ENCODE measurements around the gene C1QC. TPM values are rescaled to one million over a fixed set of nuclear protein-coding genes. Genes with fewer than 3 reads are reported as not detected.
A peak's percentile ranks its signal among the peaks of the same experiment; 100 is the strongest.
"Not testable (repeated sequence)": the region's sequence is repeated elsewhere in the genome, so short reads cannot be mapped to it uniquely, and the experiment has no call there.

C1QC gene
- total and polyA plus RNA-seq, 5 experiments from 2014 or later = 1.2 to 1.5 TPM; not detected in 3

DNA sequence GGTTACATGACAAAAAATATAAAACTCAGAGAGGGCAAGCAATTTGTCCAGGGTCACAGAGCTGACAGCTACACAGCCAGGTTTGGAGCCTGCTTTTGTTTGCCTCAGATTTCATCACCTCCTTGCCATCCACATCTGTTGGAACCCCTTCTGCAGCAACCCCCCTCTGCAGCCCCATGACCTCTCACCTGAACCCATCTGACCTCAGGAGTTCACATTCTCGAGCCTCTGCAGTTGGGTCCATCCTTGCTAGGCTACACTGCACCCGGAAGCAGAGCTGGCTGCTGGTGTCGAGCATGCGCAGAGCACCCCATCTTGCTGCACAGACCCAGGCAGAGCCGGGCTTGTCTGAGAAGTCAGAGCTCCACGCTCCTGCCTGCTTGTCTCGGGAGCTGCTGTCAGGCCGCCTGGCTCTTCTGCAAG lies 19.6 kb downstream of the C1QC start:
- no peaks in the 10 kb centered on the region for H3K36me3 Mint-ChIP-seq
- ATAC-seq (no peak), DNase-seq (no peak)
- no peaks in the 10 kb centered on the region for H3K4me1 Mint-ChIP-seq
- POLR2A ChIA-PET = no interaction called here
- peaks cover 14 to 43% (median 23%) of the 10 kb centered on the region in 5 donors for H3K27me3 Mint-ChIP-seq
- H3K4me3 Mint-ChIP-seq = no peak overlapping the region
- H3K27ac Mint-ChIP-seq = no peak overlapping the region
- no peaks in the 10 kb centered on the region for H3K9me3 Mint-ChIP-seq

DNA sequence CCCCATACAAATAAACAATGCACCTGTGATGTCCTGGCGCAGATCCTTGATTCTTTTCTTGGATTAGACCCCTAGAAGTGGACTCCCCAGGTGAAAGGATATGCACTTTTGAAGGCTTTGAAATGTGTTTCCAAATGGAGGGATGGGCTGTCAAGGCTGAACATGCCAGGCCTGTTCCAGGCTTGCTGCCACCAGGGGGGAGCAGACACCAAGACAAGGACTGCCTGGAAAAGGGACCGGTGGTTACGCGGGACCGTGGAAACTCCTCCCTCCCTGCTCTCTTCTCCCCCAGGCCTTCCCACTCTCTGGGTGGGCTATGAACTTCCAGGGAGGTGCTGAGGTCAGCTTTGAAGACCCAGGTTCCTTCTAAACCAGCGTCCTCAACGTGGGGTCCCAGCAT lies 22.3 kb downstream of the C1QC start:
- Mint-ChIP-seq H3K4me3 (no peak overlapping the region), H3K27ac (no peak overlapping the region), H3K9me3 (no peaks in the 10 kb centered on the region), H3K27me3 (peaks cover 13 to 49% (median 25%) of the 10 kb centered on the region in 5 donors), H3K4me1 (no peaks in the 10 kb centered on the region), H3K36me3 (no peaks in the 10 kb centered on the region)
- POLR2A ChIA-PET = no interaction called here
- no peak for DNase-seq
- ATAC-seq = no peak

DNA sequence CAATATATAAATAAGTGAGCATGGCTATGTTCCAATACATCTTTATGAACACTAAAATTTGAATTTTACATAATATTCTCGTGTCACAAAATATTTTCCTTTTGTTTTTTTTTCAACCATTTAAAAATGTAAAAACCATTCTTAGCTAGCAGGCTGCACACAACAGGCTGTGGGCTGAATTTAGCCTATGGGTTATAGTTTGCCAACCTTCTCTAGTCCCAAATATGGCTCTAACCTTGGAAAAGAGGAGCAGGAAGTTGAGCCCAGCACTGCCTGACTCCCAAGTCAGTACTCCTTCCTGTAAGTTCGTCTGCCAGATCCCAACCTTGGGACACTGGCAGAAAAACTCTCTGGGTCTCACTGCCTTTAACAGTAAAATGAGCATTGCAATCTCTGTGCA lies 23.0 kb downstream of the C1QC start:
- Mint-ChIP-seq H3K27ac (no peak overlapping the region), H3K27me3 (peaks cover 13 to 55% (median 27%) of the 10 kb centered on the region in 5 donors), H3K36me3 (no peaks in the 10 kb centered on the region), H3K4me1 (no peaks in the 10 kb centered on the region), H3K9me3 (no peaks in the 10 kb centered on the region), H3K4me3 (no peak overlapping the region)
- DNase-seq = no peak
- no peak for ATAC-seq
- POLR2A ChIA-PET = no interaction called here

DNA sequence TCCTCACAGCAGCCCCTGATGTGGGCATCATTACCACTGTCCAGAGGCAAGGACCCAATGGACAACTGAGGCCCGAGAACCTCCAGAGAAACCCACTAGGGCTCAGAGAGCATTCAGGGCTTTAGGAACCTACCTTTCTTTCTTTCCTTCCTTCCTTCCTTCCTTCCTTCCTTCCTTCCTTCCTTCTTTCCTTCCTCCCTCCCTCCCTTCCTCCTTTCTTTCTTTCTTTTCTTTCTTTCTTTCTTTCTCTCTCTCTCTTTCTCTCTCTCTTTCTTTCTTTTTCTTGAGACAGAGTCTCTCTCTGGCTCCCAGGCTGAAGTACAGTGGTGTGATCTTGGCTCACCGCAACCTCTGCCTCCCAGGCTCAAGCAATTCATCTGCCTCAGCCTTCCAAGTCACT lies 25.4 kb downstream of the C1QC start:
- peak overlapping the region in 1 of 10 donors; percentile 45 for H3K27ac Mint-ChIP-seq
- H3K9me3 Mint-ChIP-seq, H3K36me3 Mint-ChIP-seq, ATAC-seq, H3K4me3 Mint-ChIP-seq, POLR2A ChIA-PET, DNase-seq, H3K4me1 Mint-ChIP-seq: not testable (repeated sequence)
- peaks cover 18 to 63% (median 27%) of the 10 kb centered on the region in 5 donors for H3K27me3 Mint-ChIP-seq

DNA sequence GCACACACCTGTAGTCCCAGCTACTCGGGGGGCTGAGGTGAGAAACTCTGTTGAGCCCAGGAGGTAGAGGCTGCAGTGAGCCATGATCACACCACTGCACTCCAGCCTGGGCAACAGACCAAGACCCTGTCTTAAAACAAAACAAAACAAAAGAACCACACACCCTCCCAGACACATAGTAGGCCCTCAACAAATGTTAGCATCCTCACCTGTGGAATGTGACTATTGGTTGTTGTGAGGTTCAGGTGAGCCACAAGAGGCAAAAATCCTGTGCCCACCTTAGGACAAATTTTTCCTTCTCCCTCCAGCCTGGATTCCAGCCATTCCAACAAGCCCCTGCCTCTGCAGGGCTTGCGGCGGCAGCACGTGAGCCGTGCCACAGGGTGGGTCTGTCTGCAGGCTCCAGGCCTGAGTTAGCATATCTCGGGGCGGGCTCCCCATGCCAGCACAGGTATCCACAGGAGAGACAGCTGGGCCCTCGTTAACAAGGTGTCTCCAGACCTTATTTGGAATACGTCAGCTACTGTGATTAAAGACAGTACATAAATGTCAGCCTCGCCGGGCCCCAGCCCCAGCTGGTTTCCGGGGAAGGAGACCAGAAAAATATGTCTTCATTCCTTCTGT lies 27.0 kb downstream of the C1QC start:
- peaks cover 21 to 65% (median 34%) of the 10 kb centered on the region in 5 donors for H3K27me3 Mint-ChIP-seq
- no peak overlapping the region for H3K27ac Mint-ChIP-seq
- POLR2A ChIA-PET = no interaction called here
- no peak for ATAC-seq
- H3K9me3 Mint-ChIP-seq = no peaks in the 10 kb centered on the region
- no peaks in the 10 kb centered on the region for H3K4me1 Mint-ChIP-seq
- no peaks in the 10 kb centered on the region for H3K36me3 Mint-ChIP-seq
- H3K4me3 Mint-ChIP-seq = no peak overlapping the region
- DNase-seq = no peak

DNA sequence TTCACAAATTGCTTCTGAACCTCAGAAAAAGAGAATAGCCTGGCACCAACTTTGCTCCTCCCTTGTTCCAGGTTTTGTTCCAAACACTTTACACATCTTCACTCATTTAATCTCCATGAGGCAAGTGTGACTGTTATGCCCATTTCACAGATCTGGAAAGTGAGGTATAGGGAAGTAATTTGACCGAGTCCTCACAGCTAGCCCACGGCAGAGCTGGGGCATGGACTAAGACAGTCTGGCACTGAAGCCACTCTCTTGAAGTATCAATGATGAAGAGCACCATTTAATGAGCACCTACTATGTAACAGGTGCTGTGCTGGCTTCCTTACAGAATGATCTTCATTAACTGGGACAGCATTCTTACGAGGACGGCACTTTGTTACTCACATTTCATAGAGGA lies 28.6 kb downstream of the C1QC start:
- Mint-ChIP-seq H3K4me3 (no peak overlapping the region), H3K27me3 (peaks cover 21 to 69% (median 34%) of the 10 kb centered on the region in 5 donors)

DNA sequence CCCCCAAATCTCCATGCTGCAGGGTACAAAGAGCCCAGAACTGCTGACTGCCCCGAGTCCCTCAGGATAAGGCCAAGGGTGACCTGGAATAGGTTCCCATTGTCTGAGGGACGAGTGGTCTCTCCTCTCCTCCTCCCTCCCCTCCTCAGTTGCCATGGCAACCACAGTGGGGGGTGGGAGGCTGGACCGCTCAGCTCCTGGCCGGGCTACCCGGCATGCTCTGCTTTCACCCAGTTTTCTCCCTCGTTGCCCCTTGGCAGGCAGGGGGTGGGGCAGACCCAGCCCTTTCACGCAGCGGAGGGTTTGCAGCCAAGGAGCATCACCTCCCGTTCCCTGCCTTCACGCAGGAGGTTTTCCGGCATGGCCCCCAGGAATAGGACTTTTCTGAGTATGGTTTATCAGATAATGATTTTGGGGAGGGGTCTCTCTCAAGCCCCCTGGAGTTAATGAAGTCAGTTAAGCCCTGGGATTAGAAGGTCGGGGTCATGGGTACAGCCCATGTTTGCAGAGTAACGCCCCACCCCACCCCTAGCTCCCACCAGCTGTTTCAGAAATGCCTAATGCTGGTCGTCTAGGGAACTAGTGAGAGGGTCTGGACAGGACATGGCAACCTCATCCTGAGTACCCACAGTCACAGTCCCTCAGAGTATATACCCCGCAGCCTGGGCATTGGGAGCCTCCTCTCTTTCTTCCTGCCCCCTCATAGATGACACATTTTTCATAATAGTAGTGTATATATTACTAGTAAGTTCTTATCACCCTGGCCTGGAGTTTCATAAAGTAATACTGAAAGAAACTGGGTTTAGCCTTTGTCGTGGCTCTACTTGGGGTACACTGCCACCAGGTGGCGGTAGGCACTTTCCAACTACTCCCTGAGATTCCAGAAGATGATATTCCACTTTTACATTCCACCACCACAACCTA lies 30.3 kb downstream of the C1QC start:
- Mint-ChIP-seq H3K4me1 (no peaks in the 10 kb centered on the region), H3K27me3 (peaks cover 21 to 55% (median 29%) of the 10 kb centered on the region in 5 donors), H3K27ac (no peak overlapping the region), H3K9me3 (no peaks in the 10 kb centered on the region), H3K4me3 (no peak overlapping the region), H3K36me3 (no peaks in the 10 kb centered on the region)
- ATAC-seq (no peak), DNase-seq (no peak)
- POLR2A ChIA-PET = no interaction called here

More for the DNA sequence above, 28.6 kb downstream of the C1QC start:
- DNase-seq = no peak
- H3K4me1 Mint-ChIP-seq = no peaks in the 10 kb centered on the region
- ATAC-seq = no peak
- POLR2A ChIA-PET = no interaction called here
- no peaks in the 10 kb centered on the region for H3K9me3 Mint-ChIP-seq
- no peaks in the 10 kb centered on the region for H3K36me3 Mint-ChIP-seq
- no peak overlapping the region for H3K27ac Mint-ChIP-seq

DNA sequence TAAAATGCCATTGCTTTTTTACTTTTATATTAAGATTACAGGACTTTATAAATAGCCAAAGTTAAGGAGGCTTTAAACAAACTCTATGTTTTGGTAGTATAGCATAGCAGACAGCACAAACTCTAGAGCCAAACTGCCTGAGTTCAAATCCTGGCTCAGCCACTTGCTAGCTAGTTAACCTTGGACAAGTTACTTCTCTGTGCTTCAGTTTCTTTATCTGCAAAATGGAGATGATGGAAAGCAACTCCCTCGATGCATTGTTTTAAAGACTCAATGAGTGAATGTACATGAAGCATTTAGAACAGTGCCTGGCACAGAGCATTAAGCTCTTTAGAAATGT lies 30.9 kb downstream of the C1QC start:
- DNase-seq = no peak
- Mint-ChIP-seq H3K4me1 (no peaks in the 10 kb centered on the region), H3K36me3 (no peaks in the 10 kb centered on the region), H3K4me3 (no peak overlapping the region), H3K27ac (no peak overlapping the region), H3K9me3 (no peaks in the 10 kb centered on the region), H3K27me3 (peaks cover 21 to 49% (median 24%) of the 10 kb centered on the region in 5 donors)
- POLR2A ChIA-PET = no interaction called here
- ATAC-seq = no peak

DNA sequence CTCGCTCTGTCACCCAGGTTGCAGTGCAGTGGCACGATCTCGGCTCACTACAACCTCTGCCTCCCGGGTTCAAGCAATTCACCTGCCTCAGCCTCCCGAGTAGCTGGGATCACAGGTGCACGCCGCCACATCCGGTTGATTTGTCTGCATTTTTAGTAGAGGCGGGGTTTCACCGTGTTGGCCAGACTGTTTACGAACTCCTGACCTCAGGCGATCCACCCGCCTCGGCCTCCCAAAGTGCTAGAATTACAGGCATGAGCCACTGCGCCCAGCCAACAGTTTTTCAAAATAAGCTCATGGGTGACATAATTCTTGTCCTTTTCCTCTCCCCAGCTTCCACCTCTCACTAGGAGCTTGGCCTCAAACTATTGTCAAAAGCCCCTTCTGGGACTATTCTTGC lies 32.7 kb downstream of the C1QC start:
- H3K27me3 Mint-ChIP-seq = peaks cover 12 to 39% (median 24%) of the 10 kb centered on the region in 5 donors
- POLR2A ChIA-PET, H3K4me1 Mint-ChIP-seq, H3K9me3 Mint-ChIP-seq, H3K27ac Mint-ChIP-seq, H3K36me3 Mint-ChIP-seq, ATAC-seq, DNase-seq, H3K4me3 Mint-ChIP-seq: not testable (repeated sequence)

DNA sequence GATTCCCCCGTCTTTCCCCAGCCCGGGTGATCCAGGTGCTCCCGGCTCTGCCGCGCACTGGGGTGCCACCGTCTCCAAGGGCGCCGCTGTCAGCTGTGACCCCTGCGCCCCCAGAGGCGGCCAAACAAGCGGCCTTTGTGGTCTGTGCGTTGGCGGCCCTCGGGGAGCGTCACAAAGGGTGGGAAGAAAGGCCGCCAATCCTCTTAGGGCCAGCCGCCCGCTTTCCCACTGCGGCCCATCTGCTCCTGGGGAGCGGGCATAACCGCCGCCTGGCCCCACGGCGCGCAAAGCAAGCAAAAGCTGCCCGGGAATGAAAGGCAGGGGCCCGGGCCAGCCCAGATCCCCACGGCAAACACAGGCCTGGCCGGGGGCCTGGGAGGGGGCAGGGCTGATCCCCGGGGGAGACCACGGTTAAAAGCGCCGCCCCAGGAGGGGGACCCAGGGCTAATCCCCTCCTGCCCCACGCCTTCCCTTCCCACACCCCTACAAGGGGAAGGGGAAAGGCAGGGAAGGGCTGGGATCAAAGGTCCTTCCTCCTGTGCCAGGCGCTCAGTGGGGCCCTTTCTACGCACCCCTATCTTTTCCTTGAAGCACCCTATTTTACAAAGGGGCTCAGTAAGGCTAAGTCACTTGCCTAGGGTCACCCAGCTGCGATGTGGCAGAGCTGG lies 33.6 kb downstream of the C1QC start:
- H3K9me3 Mint-ChIP-seq = no peaks in the 10 kb centered on the region
- POLR2A ChIA-PET = no interaction called here

DNA sequence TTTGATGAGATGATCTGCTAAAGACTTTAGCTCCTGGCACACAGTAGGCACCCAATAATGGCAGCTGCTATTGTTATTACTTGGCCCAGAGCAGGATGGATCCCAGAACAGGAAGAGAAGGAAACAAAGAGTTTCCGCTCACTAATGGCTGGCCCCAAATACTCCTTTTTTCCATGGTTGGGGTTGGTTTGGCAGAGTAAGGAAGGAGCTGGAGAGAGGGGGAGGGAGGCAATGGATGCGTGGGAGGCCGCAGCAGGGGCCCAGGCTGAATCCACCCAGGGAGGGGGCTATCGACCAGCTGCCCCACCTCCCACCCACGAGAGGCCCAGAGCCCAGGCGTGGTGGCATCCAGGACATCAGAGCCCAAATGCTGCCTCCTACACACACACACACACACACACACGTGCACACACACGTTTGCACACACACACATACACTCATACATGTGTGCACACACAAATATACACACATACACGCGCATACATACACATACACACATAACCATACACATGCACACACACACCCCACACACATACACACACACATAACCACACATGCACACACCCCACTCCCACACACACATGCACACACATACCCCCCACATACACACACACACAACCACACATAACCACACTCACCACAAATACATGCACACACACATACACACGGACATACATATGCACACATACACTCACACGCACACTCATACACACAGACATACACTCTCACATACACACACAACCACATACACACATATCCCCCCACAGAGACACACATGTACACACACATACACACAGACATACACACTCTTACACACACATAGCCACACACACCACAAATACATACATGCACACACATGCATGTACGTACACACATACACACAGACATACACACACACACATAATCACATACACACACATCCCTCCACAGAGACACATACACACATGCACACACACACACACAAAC lies 34.8 kb downstream of the C1QC start:
- no peaks in the 10 kb centered on the region for H3K9me3 Mint-ChIP-seq
- H3K27ac Mint-ChIP-seq = no peak overlapping the region
- H3K4me3 Mint-ChIP-seq = no peak overlapping the region
- no peak for DNase-seq
- no peak for ATAC-seq
- peaks cover 7 to 22% (median 17%) of the 10 kb centered on the region in 5 donors for H3K27me3 Mint-ChIP-seq
- no peaks in the 10 kb centered on the region for H3K36me3 Mint-ChIP-seq
- H3K4me1 Mint-ChIP-seq = no peaks in the 10 kb centered on the region
- POLR2A ChIA-PET = no interaction called here

More for the DNA sequence above, 33.6 kb downstream of the C1QC start:
- H3K4me3 Mint-ChIP-seq = no peak overlapping the region
- no peak for ATAC-seq
- no peaks in the 10 kb centered on the region for H3K4me1 Mint-ChIP-seq
- peaks cover 12 to 33% (median 22%) of the 10 kb centered on the region in 5 donors for H3K27me3 Mint-ChIP-seq
- no peak for DNase-seq
- H3K27ac Mint-ChIP-seq = no peak overlapping the region
- H3K36me3 Mint-ChIP-seq = no peaks in the 10 kb centered on the region

DNA sequence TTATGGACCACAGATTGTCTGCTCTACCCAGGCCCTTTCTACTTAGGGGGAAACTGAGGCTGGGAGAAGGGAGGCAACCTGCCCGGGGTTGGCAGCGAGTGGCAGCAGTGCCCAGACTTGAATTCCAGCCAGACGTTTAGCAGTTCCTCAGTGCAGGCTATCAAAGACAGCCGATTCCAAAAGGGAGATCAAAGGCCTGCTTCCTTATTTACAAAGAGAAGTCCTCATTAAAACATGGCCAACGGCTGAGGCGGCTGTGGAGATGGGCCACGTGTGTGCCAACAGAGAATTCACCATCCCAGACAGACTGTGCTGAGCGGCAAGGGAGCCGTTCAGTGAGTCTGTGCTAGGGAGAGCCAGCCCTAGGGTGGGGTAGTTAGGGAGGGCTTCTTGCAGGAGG lies 37.3 kb downstream of the C1QC start:
- ATAC-seq (no peak), DNase-seq (no peak)
- Mint-ChIP-seq H3K27ac (no peak overlapping the region), H3K36me3 (no peaks in the 10 kb centered on the region), H3K27me3 (peaks cover 8 to 32% (median 18%) of the 10 kb centered on the region in 5 donors), H3K4me3 (no peak overlapping the region), H3K4me1 (no peaks in the 10 kb centered on the region), H3K9me3 (no peaks in the 10 kb centered on the region)
- POLR2A ChIA-PET = no interaction called here
